ENCODE results near the gene LARP6.
"Not testable (repeated sequence)": the region's sequence is repeated elsewhere in the genome, so short reads cannot be mapped to it uniquely, and the experiment has no call there.

LARP6 gene

GRCh38 chr15:70829371-70830166, 24.4 kb downstream of the LARP6 start:
- no peak for DNase-seq

GRCh38 chr15:70827721-70828120, 26.2 kb downstream of the LARP6 start:
- DNase-seq, result no peak

DNA sequence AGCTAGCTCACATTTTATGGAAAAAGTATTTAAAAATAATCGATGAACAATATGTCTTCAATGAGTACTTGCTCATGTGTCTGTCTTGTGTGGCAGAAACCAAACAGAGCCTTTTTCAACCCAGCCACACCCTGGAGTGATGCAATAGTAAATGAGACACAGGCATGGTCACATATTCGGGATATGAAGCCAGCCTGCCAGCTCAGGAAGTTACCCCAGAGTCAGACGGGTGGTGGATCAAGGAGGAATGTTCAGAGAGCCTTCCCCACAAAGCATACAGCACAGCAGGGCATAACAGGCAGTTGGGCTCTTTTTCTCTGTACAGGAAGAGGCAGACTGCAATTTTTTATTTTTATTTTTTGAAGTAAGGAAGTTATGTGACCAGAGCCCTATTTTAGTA, 27.3 kb downstream of the LARP6 start:
- DNase-seq, result no peak

GRCh38 chr15:70825841-70826240, 28.1 kb downstream of the LARP6 start:
- DNase-seq, result no peak

- no peak for DNase-seq
Observed at GRCh38 chr15:70823196-70823595, 30.8 kb downstream of the LARP6 start.

GRCh38 chr15:70820214-70820613, 33.7 kb downstream of the LARP6 start:
- no peak for DNase-seq

DNA sequence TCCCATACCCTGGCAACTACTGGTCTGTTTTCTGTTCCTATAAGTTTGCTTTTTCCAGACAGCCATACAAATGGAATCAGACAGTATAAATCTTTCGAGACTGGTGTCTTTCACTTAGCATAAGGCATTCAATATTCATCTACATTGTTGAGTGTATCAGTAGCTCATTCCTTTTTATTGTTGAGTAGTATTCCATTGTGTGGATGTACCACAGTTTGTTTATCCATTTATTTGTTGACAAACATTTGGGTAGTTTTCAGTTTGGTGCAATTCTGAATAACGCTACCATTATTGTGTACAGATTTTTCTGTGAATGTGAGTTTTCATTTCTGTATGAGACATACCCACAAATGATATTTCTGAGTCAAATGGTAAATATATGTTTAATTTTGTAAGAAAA, 35.4 kb downstream of the LARP6 start:
- DNase-seq, result no peak

DNA sequence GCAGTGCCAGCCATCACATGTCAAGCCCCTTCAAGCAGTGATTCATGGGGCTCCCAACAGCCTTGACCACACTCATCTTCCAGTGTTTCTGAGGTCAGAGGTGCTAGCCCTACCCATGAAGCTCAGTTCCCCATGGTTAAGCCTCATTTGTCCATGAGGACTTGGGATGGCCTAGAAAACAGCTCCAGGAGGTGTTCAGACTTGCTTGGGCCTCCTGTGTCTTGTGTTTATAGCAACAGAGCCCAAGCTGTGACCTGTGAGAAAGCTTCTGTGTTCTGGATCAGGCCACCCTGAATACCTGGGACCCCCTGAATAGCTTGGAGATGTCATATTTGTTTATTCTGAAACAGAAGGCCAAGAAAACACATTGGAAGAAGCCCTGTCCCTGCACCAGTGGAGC, 36.7 kb downstream of the LARP6 start:
- DNase-seq, result no peak

- DNase-seq, result no peak
Observed at GRCh38 chr15:70815604-70816003, 38.4 kb downstream of the LARP6 start.

GRCh38 chr15:70815011-70815410, 38.9 kb downstream of the LARP6 start:
- not testable (repeated sequence) for DNase-seq

GRCh38 chr15:70812827-70813364, 41.1 kb downstream of the LARP6 start:
- no peak for DNase-seq

DNA sequence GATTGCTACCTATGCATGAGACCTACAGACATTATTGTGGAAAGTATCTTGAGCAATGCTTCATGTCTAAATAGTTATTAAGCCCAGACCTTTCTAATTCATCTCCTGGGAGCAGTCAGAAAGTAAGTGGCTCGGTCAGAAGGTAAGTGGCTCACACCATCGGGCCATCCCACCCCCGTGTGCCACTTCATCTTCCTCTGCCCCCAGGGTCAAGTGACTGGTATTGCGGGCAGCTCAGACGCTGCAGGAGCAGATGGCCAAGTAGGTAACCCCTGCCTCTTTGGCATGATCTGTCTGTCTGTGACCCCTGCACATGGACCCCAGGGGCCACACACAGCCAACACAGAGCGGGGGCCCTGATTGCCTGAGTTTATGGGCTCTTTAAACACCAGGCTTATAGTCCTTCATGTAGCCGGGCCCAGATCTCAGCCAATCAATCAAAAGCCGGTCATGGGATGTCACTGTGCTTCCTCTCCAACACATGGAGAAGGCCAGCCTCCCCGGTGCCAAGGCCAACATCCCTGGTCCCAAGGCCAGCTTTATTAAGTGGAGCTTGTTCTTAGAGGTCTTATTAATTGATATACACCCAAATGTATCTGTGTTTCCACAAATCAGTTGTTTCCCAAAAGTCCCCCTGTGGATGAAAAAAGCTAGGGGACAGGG, 42.9 kb downstream of the LARP6 start:
- no peak for DNase-seq

DNA sequence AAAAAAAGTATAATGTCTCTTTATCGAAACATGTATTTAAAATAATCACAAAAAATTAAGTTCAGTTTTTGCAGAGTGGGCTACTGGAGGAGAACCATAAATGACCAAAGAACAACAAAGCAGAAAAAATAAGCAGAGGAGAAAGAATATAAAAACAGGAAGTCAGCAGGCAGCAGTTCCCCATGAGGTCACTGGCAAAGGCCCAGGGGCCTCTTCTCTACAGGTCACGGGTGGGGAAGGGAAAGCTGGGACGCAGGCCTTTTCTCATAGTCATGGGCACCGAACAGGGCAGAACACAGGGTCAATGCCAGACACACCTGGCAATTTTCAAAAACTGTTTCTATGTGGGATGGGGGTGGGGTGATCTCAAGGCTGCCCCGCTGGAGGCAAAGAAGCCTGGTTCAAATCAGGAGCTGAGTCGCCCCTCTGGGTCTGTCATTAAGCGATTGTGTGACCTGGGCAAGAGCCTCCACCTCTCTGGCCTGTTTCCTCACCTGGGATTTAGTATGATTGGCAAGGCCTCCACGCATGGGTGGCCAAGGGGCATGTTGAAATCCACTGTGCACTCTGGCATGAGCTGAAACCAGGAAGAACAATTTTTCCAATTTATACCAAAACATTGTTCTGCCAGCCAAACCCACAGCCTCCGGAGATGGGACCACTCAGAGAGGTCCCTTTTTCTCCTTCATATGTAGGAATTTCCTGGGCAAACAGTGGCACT, 46.8 kb downstream of the LARP6 start:
- no peak for DNase-seq

DNA sequence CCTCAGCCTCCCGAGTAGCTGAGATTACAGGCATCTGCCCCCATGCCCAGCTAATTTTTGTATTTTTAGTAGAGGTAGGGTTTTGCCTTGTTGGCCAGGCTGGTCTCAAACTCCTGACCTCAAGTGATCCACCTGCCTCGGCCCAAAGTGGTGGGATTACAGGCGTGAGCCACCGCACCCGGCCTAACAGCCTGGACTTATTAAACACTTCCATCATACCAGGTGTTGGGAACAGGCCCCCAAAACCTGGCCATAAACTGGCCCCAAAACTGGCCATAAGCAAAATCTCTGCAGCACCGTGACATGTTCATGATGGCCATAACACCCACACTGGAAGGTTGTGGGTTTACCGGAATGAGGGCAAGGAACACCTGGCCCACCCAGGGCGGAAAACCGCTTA, 49.6 kb downstream of the LARP6 start:
- not testable (repeated sequence) for DNase-seq

DNA sequence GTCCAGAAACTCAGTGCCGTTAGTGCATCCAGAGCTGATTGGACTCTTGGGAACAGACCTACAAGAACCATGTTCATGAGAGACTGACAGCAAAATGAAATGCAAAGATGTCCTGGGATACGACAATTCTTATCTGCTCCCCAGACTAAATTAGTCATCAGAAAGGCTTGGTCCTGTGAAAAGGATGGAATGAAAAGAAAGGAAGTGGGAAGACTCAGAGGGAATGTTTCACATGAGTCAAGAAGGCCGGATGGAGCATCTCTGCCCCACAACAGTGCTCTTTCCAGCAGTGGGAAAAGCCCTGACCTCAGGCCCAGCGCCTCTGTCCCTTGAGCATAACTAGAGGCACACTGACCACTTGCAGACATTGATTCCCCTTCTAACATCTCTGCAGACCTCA, 51.3 kb downstream of the LARP6 start:
- DNase-seq, result no peak

DNA sequence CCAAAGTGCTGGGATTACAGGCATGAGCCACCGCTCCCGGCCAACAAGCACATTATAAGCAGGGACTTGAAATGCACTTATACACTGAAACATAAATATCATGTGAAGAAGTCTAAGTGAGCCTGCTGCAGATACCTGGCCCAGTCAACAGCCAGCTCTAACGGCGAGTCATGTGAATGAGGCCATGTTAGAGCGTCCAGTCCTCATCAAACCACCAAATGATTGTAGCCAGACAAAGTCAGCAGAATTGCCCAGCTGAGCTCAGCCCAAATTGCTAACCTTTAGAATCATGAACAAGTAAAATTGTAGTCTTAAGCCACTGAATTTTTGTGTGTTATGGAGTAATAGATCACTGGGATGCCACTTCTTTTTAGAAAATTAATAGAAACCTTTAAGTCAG, 52.8 kb downstream of the LARP6 start:
- no peak for DNase-seq

GRCh38 chr15:70799667-70800450, 54.1 kb downstream of the LARP6 start:
- no peak for DNase-seq

- DNase-seq, result no peak
Observed at GRCh38 chr15:70797464-70797863, 56.5 kb downstream of the LARP6 start.

DNA sequence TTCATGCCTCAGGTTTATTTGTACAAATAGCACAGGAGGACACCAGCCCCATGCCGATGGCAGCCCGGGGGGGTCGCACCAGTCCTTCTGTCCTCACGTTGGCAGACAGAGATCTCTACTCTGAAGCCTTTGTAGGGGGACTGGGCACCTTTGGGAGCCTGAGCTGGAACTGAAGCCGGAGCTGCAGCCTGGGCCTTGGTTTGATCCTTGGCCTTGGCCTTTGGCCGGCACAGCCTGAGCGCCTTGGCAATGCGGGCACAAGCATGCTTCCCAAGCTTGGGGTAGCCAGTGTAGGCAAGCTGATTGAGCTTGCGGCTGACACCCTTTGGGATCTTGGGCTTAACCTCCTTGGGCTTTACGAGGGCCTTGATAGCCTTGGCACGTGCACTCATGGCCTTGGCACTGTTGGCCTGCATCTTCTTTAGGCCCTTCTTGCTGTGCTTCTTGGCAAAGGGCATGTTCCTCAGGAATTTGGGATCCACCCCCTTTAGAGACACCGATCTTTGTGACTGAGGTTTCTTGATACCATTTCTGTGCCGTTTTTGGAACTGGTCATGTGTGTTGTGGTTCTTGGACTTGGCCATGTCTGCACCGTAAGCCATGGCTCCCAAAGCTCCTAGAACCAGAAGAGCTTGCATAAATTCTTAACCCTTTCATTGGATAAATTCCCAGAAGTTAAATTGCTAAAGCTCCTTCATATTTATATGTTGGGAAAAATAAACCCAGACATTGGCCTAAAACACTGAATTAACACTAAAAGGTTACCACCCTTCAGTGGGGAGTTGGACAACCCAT, 57.2 kb downstream of the LARP6 start:
- no peak for DNase-seq

DNA sequence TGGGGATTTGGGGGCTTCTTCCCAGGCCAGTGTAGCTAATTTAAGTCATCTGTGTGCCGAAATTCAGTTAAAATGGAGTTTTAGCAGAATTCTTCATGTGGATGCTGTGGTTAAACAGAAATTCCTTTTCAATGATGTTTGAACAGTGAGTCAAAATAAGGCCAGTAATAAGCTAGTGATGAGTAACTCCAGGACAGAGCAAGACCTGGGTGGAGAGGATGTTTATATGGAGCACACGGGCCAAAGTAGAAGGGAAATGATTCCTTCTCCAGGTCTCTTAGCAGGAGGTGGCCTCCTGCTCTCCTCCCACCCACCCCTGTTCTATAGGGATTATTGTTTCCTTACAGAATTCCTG, 58.7 kb downstream of the LARP6 start:
- DNase-seq, result no peak

- no peak for DNase-seq
Observed at GRCh38 chr15:70794596-70795310, 59.2 kb downstream of the LARP6 start.

All from NCI-H446 treated with DMSO at 0.1 percent for 48 hours (cell line).